Ascending aorta (tissue), 2 donors: ENCODE measurements around the gene BCCIP. TPM values are rescaled to one million over a fixed set of nuclear protein-coding genes. Genes with fewer than 3 reads are reported as not detected.

Source experiments
- DNase-seq, 2 donors: peaks; one replicate each; pipeline ENCODE4 v3.0.0-alpha.2; 2019; ENCODE audit warnings: low spot score in 2 of 2
- H3K27ac ChIP-seq, 2 donors: fragments of 200-600 bp; sonication (generic); one replicate each; pipeline ENCODE4 v1.5.1; 2016 to 2017; ENCODE audit warnings: mild to moderate bottlenecking in 1 of 2
- H3K27me3 ChIP-seq: fragments of 200-600 bp; sonication (generic); one replicate; pipeline ENCODE4 v1.5.1; 2017
- H3K36me3 ChIP-seq, 2 donors: fragments of 200-600 bp; sonication (generic); one replicate each; pipeline ENCODE4 v1.5.1; 2016
- H3K4me1 ChIP-seq, 2 donors: fragments of 200-600 bp; sonication (generic); one replicate each; pipeline ENCODE4 v1.5.1; 2016 to 2017; ENCODE audit warnings: mild to moderate bottlenecking in 1 of 2
- H3K4me3 ChIP-seq, 2 donors: fragments of 200-600 bp; sonication (generic); one replicate each; pipeline ENCODE4 v1.5.1; 2016 to 2017; ENCODE audit warnings: mild to moderate bottlenecking in 1 of 2
- H3K9me3 ChIP-seq, 2 donors: fragments of 200-600 bp; sonication (generic); one replicate each; pipeline ENCODE4 v1.5.1; 2016
- CTCF ChIP-seq, 3 experiments: fragments of 200-600 bp in 2 of 3; fragments of 450-650 bp in 1 of 3; sonication (generic) in 2 of 3; IDR thresholded peaks; one replicate each; pipeline ENCODE4 v1.5.1; 2016 to 2019; ENCODE audit warnings: antibody characterized with exemption in 3 of 3, mild to moderate bottlenecking in 1 of 3, moderate library complexity in 1 of 3
- intact Hi-C: fragments of 100-400 bp; cut with DNase I; formaldehyde crosslinking; loops from one replicate; pipeline ENCODE4 v1.15.1; 2023
- total RNA-seq: library from RNA; depleted of rRNA; stranded (reverse); fragments of >200 nt; gene quantifications from one replicate; pipeline ENCODE4 v1.1.0, GENCODE V29; 2016

Gene BCCIP
- total RNA-seq, 1 donor from 2014 or later: 4.7 TPM

- H3K4me1 ChIP-seq: no peaks in the 10 kb centered on the region
- no peak for DNase-seq
- H3K36me3 ChIP-seq: peaks cover 0 to 9% of the 10 kb centered on the region in 2 donors
- H3K27ac ChIP-seq: no peak overlapping the region
- H3K27me3 ChIP-seq: no peaks in the 10 kb centered on the region
- H3K9me3 ChIP-seq: no peaks in the 10 kb centered on the region
- no peak for TF ChIP-seq CTCF (IDR thresholded peaks at IDR 0.05)
- H3K4me3 ChIP-seq: no peak overlapping the region
- intact Hi-C loops: no loop called here
These were observed 59.2 kb downstream of the BCCIP start for GRCh38 chr10:125882596-125882995.

- no peaks in the 10 kb centered on the region for H3K9me3 ChIP-seq
- intact Hi-C loops: no loop called here
- no peak overlapping the region for H3K4me3 ChIP-seq
- no peaks in the 10 kb centered on the region for H3K27me3 ChIP-seq
- no peaks in the 10 kb centered on the region for H3K4me1 ChIP-seq
- no peak for DNase-seq
- no peak for TF ChIP-seq CTCF (IDR thresholded peaks at IDR 0.05)
- peaks cover 0 to 7% of the 10 kb centered on the region in 2 donors for H3K36me3 ChIP-seq
- H3K27ac ChIP-seq: no peak overlapping the region
These were observed 59.9 kb downstream of the BCCIP start for GRCh38 chr10:125883211-125883610.

Other genes with a start within 250 kb of the BCCIP start
- not detected for gene TEX36, start 140.4 kb upstream of the BCCIP start, total RNA-seq
- 0.53 TPM for gene EDRF1, start 103.8 kb upstream of the BCCIP start, total RNA-seq
- not detected for gene MMP21, start 47.7 kb upstream of the BCCIP start, total RNA-seq
- gene UROS, start 288 bp upstream of the BCCIP start, total RNA-seq: 38.1 TPM
- 27.4 TPM for gene DHX32, start 57.7 kb downstream of the BCCIP start, total RNA-seq
- gene FANK1, start 73.0 kb downstream of the BCCIP start, total RNA-seq: not detected